Progenitor cell of endocrine pancreas (in vitro differentiated cells): Measurements from ENCODE around the gene TMEM150A. TPM values are rescaled to one million over a fixed set of nuclear protein-coding genes. Genes with fewer than 3 reads are reported as not detected.

Source experiments
- DNase-seq: peaks from one replicate; pipeline ENCODE4 v3.0.0; 2021; ENCODE audit warnings: low spot score; ENCODE audit not compliant: unreplicated experiment
- H3K27ac Mint-ChIP-seq: 2 replicates; pipeline ENCODE4 v1.8.0; 2021; ENCODE audit warnings: mild to moderate bottlenecking, moderate library complexity, mixed read lengths
- H3K27me3 Mint-ChIP-seq: 2 replicates; pipeline ENCODE4 v1.8.0; 2021; ENCODE audit warnings: mixed read lengths
- H3K36me3 Mint-ChIP-seq: 2 replicates; pipeline ENCODE4 v1.8.0; 2022; ENCODE audit warnings: mixed read lengths; ENCODE audit not compliant: insufficient read depth
- H3K4me1 Mint-ChIP-seq: 2 replicates; pipeline ENCODE4 v1.8.0; 2021; ENCODE audit warnings: low read depth, mixed read lengths
- H3K4me3 Mint-ChIP-seq: 2 replicates; pipeline ENCODE4 v1.8.0; 2021; ENCODE audit warnings: low read depth, mild to moderate bottlenecking, moderate library complexity, mixed read lengths
- H3K9me3 Mint-ChIP-seq: 2 replicates; pipeline ENCODE4 v1.8.0; 2021; ENCODE audit warnings: low read depth, mixed read lengths
- CTCF ChIP-seq: fragments of 200-600 bp; sonication (generic); IDR thresholded peaks from one replicate; pipeline ENCODE4 v1.5.0; 2021; ENCODE audit warnings: antibody characterized with exemption, mild to moderate bottlenecking; ENCODE audit not compliant: unreplicated experiment
- total RNA-seq: library from RNA; stranded (reverse); gene quantifications from 2 replicates; pipeline ENCODE4 v1.2.1, GENCODE V29; 2021

Gene TMEM150A
- total RNA-seq, 1 donor from 2014 or later = 26.0 TPM

GRCh38 chr2:85648619-85649018 lies 46.1 kb upstream of the TMEM150A start:
- Mint-ChIP-seq H3K9me3 (no peaks in the 10 kb centered on the region), H3K27ac (no peak overlapping the region)

GRCh38 chr2:85647823-85648526 lies 45.5 kb upstream of the TMEM150A start:
- no peak for TF ChIP-seq CTCF
- H3K4me3 Mint-ChIP-seq = no peak overlapping the region
- H3K27me3 Mint-ChIP-seq = no peaks in the 10 kb centered on the region
- DNase-seq = no peak
- H3K27ac Mint-ChIP-seq = no peak overlapping the region
- no peaks in the 10 kb centered on the region for H3K9me3 Mint-ChIP-seq
- no peaks in the 10 kb centered on the region for H3K4me1 Mint-ChIP-seq
- peaks cover 18% of the 10 kb centered on the region for H3K36me3 Mint-ChIP-seq

More at GRCh38 chr2:85648619-85649018, 46.1 kb upstream of the TMEM150A start:
- H3K4me1 Mint-ChIP-seq = no peaks in the 10 kb centered on the region
- DNase-seq = no peak
- no peak overlapping the region for H3K4me3 Mint-ChIP-seq
- H3K27me3 Mint-ChIP-seq = no peaks in the 10 kb centered on the region
- TF ChIP-seq CTCF = peak; percentile 53
- peaks cover 18% of the 10 kb centered on the region for H3K36me3 Mint-ChIP-seq

- Mint-ChIP-seq H3K27ac (no peak overlapping the region), H3K4me3 (no peak overlapping the region), H3K9me3 (no peaks in the 10 kb centered on the region), H3K36me3 (peaks cover 26% of the 10 kb centered on the region), H3K4me1 (no peaks in the 10 kb centered on the region), H3K27me3 (no peaks in the 10 kb centered on the region)
- TF ChIP-seq CTCF = no peak
- DNase-seq = no peak
Measured at GRCh38 chr2:85646166-85646565, 43.7 kb upstream of the TMEM150A start.

- no peak for DNase-seq
- peaks cover 29% of the 10 kb centered on the region for H3K36me3 Mint-ChIP-seq
- no peak overlapping the region for H3K4me3 Mint-ChIP-seq
- no peaks in the 10 kb centered on the region for H3K4me1 Mint-ChIP-seq
- TF ChIP-seq CTCF = no peak
- H3K27ac Mint-ChIP-seq = no peak overlapping the region
- H3K27me3 Mint-ChIP-seq = no peaks in the 10 kb centered on the region
- no peaks in the 10 kb centered on the region for H3K9me3 Mint-ChIP-seq
Measured at GRCh38 chr2:85644909-85645308, 42.4 kb upstream of the TMEM150A start.

DNA sequence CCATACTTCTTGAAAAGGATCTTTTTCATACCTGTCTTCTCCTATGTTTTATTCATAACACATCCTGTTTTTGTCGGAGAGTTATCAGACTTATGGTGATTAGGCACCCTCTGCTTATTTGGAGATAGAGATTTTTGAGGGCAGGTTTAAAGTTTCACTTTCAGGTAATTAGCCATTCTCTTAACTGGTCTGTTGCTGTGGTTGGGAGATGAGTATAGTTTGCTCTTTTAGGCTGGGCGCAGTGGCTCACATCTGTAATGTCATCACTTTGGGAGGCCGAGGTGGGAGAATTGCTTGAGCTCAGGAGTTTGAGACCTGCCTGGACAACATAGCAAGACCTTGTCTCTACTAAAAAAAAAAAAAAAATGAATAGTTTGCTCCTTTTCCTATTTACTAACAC lies 40.2 kb upstream of the TMEM150A start:
- no peak for DNase-seq
- Mint-ChIP-seq H3K4me3 (no peak overlapping the region), H3K36me3 (peaks cover 25% of the 10 kb centered on the region), H3K4me1 (no peaks in the 10 kb centered on the region), H3K9me3 (no peaks in the 10 kb centered on the region), H3K27ac (no peak overlapping the region), H3K27me3 (no peaks in the 10 kb centered on the region)
- TF ChIP-seq CTCF = no peak
